KMS-11 (cell line): Measurements from ENCODE around the gene VPS35L.

Experiments
- H2AFZ ChIP-seq: fragments of 200-600 bp; sonication (generic); 2 replicates; pipeline ENCODE4 v1.6.1; 2016; ENCODE audit warnings: antibody characterized with exemption, mixed run types, low read depth
- H3K27ac ChIP-seq: fragments of 200-600 bp; sonication (generic); 2 replicates; pipeline ENCODE4 v1.6.1; 2016; ENCODE audit warnings: mild to moderate bottlenecking, mixed run types
- H3K27me3 ChIP-seq: fragments of 200-600 bp; sonication (generic); 2 replicates; pipeline ENCODE4 v1.6.1; 2017; ENCODE audit warnings: mild to moderate bottlenecking, low read depth, mixed run types, moderate library complexity; ENCODE audit not compliant: insufficient read depth
- H3K36me3 ChIP-seq: fragments of 200-600 bp; sonication (generic); 2 replicates; pipeline ENCODE4 v1.6.1; 2017; ENCODE audit warnings: mild to moderate bottlenecking, mixed run types; ENCODE audit not compliant: insufficient read depth
- H3K4me1 ChIP-seq: fragments of 200-600 bp; sonication (generic); 2 replicates; pipeline ENCODE4 v1.6.1; 2016; ENCODE audit warnings: mild to moderate bottlenecking, low read depth, mixed run types; ENCODE audit not compliant: poor library complexity, severe bottlenecking
- H3K4me2 ChIP-seq: fragments of 200-600 bp; sonication (generic); 2 replicates; pipeline ENCODE4 v1.7.0; 2016; ENCODE audit warnings: mild to moderate bottlenecking, mixed run types
- H3K4me3 ChIP-seq: fragments of 200-600 bp; sonication (generic); IDR thresholded peaks from 2 replicates; pipeline ENCODE4 v1.6.1; 2017; ENCODE audit warnings: low read depth, low read length, mixed read lengths; ENCODE audit not compliant: insufficient read depth
- H3K79me2 ChIP-seq: fragments of 200-600 bp; sonication (generic); 2 replicates; pipeline ENCODE4 v1.6.1; 2016; ENCODE audit warnings: low read depth, mixed run types; ENCODE audit not compliant: insufficient read depth
- H3K9ac ChIP-seq: fragments of 200-600 bp; sonication (generic); 2 replicates; pipeline ENCODE4 v1.6.1; 2016; ENCODE audit warnings: mild to moderate bottlenecking, mixed run types
- H4K20me1 ChIP-seq: fragments of 200-600 bp; sonication (generic); 2 replicates; pipeline ENCODE4 v1.6.1; 2016; ENCODE audit warnings: mild to moderate bottlenecking, mixed run types; ENCODE audit not compliant: insufficient read depth
- TF ChIP-seq, protein P1 (sequence below): fragments of 200-600 bp; sonication (generic); conservative IDR thresholded peaks from 2 replicates; pipeline ENCODE4 v1.6.1; 2017; ENCODE audit warnings: low read depth, mild to moderate bottlenecking, antibody characterized with exemption, low read length, moderate library complexity, mixed read lengths

The VPS35L gene

DNA sequence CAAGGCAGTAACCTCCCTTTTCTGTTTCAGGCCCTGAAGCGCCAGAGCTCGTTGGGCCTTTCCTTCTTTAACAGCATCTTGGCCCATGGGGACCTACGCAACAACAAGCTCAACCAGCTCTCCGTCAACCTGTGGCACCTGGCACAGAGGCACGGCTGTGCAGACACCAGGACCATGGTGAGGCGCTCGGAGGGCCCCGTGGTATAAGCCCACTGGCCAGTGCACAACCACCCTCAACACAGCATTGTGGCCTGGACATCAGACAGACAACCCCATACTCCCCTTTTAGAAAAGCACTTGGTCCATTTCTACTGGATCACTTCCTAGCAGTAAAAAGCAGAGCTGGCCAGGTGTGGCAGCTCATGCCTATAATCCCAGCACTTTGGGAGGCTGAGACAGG is 144.0 kb downstream of the VPS35L start:
- Histone ChIP-seq H2AFZ (no peak overlapping the region), H3K27me3 (no peaks in the 10 kb centered on the region), H3K9ac (no peak overlapping the region), H4K20me1 (no peaks in the 10 kb centered on the region), H3K27ac (no peak overlapping the region), H3K4me2 (no peak overlapping the region), H3K4me3 (no peak overlapping the region), H3K79me2 (no peaks in the 10 kb centered on the region), H3K36me3 (peaks cover 2% of the 10 kb centered on the region; the same call in 1 of the 2 replicates), H3K4me1 (peaks cover 9% of the 10 kb centered on the region)
- TF ChIP-seq, protein P1, sequence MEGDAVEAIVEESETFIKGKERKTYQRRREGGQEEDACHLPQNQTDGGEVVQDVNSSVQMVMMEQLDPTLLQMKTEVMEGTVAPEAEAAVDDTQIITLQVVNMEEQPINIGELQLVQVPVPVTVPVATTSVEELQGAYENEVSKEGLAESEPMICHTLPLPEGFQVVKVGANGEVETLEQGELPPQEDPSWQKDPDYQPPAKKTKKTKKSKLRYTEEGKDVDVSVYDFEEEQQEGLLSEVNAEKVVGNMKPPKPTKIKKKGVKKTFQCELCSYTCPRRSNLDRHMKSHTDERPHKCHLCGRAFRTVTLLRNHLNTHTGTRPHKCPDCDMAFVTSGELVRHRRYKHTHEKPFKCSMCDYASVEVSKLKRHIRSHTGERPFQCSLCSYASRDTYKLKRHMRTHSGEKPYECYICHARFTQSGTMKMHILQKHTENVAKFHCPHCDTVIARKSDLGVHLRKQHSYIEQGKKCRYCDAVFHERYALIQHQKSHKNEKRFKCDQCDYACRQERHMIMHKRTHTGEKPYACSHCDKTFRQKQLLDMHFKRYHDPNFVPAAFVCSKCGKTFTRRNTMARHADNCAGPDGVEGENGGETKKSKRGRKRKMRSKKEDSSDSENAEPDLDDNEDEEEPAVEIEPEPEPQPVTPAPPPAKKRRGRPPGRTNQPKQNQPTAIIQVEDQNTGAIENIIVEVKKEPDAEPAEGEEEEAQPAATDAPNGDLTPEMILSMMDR = no peak

DNA sequence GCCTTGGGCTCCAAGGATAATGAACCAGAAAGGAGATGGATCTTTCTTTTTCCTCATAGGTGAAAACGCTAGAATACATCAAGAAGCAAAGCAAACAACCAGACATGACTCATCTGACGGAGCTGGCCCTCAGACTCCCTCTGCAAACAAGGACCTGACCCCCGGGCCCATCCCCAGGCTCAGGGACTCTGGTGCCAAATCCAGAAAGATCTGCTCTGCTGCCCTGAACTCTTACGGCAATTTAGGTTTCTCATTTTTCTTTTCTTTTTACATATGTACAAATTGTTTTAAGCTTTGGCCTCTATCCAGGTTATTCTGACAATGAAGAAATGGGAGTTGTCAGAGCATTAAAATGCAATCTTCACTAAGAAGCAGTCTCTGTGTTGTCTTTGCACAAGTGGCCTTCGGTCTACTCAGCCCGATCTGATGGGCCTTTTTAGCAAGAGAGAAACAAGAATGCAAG is 144.8 kb downstream of the VPS35L start:
- H3K4me2 ChIP-seq = no peak overlapping the region
- peaks cover 9% of the 10 kb centered on the region; the same call in 1 of the 2 replicates for H3K36me3 ChIP-seq
- H3K27ac ChIP-seq = no peak overlapping the region

DNA sequence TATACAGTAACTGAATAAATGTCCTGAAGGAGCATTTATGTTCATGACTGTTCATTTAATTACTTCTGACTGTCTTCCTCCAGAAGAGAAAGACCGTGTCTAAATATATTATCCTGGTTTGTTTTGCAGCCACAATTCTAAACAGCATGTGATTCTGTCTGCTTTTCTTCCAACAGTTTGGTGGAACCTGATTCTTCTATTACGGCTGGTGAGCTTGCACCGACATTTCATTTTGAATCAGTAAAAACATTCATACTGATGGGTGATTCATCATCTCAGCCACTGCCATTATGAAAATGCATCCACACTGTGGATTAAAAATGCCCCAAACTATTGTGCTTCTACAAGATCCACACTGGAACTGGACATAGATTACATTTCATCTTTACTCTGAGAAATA is 145.6 kb downstream of the VPS35L start:
- no peak overlapping the region for H3K4me2 ChIP-seq
- H3K27ac ChIP-seq = no peak overlapping the region
- no peaks in the 10 kb centered on the region for H4K20me1 ChIP-seq
- H2AFZ ChIP-seq = no peak overlapping the region
- H3K36me3 ChIP-seq = peaks cover 14% of the 10 kb centered on the region; the same call in 1 of the 2 replicates
- H3K79me2 ChIP-seq = no peaks in the 10 kb centered on the region
- no peak overlapping the region for H3K4me3 ChIP-seq
- H3K27me3 ChIP-seq = no peaks in the 10 kb centered on the region
- TF ChIP-seq, protein P1 = no peak
- peaks cover 9% of the 10 kb centered on the region for H3K4me1 ChIP-seq
- no peak overlapping the region for H3K9ac ChIP-seq

More for the DNA sequence above, 144.8 kb downstream of the VPS35L start:
- no peak overlapping the region for H2AFZ ChIP-seq
- H3K27me3 ChIP-seq = no peaks in the 10 kb centered on the region
- TF ChIP-seq, protein P1 = no peak
- no peaks in the 10 kb centered on the region for H4K20me1 ChIP-seq
- peaks cover 9% of the 10 kb centered on the region for H3K4me1 ChIP-seq
- H3K79me2 ChIP-seq = no peaks in the 10 kb centered on the region
- H3K4me3 ChIP-seq = no peak overlapping the region
- H3K9ac ChIP-seq = no peak overlapping the region

DNA sequence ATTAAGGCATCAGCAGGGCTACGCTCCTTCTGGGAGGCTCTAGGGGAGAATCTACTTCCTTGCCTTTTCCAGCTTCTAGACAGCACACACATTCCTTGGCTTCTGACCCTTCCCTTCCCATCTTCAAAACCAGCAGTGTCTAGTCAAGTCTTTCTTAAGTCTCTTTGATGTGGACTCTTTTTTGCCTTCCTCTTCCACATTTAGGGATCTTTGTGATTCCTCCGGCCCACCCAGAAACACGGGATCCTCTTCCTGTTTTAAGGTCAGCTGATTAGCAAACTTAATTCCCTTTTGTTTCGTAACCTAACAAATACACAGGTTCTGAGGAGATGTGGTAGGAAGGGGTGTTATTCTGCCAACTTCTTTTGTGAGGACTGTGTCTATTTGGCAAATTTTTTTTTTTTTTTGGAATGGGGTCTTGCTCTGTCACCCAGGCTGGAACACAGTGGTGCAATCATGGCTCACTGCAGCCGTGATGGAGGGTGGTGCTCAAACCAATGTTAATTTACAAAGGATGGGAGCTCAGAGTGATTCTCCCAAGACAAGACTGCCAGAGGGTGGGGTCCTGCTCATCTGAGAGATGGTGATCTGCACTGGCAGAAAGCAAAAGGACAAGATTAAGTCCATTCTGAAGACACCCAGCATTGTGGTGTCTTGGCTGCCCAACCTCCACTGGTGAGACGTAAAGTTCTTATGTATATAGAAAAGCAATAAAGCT is 147.8 kb downstream of the VPS35L start:
- H2AFZ ChIP-seq = no peak overlapping the region
- no peak overlapping the region for H3K9ac ChIP-seq
- no peaks in the 10 kb centered on the region for H3K27me3 ChIP-seq
- TF ChIP-seq, protein P1 = no peak
- no peaks in the 10 kb centered on the region for H3K4me1 ChIP-seq
- no peak overlapping the region for H3K4me2 ChIP-seq
- no peaks in the 10 kb centered on the region for H4K20me1 ChIP-seq
- peaks cover 14% of the 10 kb centered on the region; the same call in 1 of the 2 replicates for H3K36me3 ChIP-seq
- H3K27ac ChIP-seq = no peak overlapping the region
- no peaks in the 10 kb centered on the region for H3K79me2 ChIP-seq
- no peak overlapping the region for H3K4me3 ChIP-seq
